GM19324 (cell line): ENCODE data around the gene MS4A4A.
"Not testable (repeated sequence)": the region's sequence is repeated elsewhere in the genome, so short reads cannot be mapped to it uniquely, and the experiment has no call there.

Experiments used
- ATAC-seq: cut with Tn5 transposase; IDR thresholded peaks from one replicate; pipeline ENCODE4 v1.9.1; 2021; ENCODE audit warnings: mild to moderate bottlenecking, moderate library complexity; ENCODE audit not compliant: unreplicated experiment, low FRiP score

The MS4A4A gene

DNA sequence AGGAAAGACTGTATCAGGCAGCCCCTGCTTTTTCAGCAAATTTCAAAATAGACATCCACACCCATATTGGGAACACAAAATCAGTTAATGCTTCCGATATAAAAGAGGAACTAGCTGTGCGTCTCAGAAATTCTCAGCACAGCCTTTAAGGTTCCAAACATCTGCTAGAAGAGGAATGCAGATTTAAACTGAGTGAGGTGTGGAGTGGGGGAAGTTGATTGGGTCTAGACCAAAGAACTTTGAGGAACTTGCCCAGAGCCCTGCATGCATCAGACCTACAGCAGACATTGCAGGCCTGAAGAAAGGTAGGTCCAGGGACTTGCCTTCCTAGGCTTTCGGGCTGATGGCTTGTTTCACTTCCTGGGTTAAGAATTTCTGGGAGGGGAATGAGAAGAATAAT, at the start of gene MS4A4A:
MS4A4A (plus strand) TSS at position 255 of the 400 bp plus-strand sequence; CDS start at position 265, 10 bp downstream.
- ATAC-seq, result no peak

DNA sequence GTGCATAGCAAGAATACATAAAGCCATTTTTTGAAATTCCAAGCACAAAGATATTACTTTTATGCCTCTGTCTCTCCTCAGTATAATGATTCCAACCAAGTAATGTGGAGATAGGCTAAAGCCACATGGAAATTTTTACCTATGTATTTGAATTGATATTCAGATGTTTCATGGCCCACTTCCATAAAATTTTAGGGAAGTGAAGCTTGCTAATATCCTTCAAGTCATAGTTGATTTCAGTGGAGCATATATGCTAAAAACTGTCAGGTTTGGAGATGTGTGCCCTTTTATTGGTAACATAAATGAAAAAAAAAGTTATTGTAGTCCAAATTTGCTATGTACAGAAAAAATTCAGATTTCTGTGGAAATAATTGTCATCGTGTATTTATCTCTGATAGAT, 49.8 kb upstream of the MS4A4A start:
- ATAC-seq, result no peak

DNA sequence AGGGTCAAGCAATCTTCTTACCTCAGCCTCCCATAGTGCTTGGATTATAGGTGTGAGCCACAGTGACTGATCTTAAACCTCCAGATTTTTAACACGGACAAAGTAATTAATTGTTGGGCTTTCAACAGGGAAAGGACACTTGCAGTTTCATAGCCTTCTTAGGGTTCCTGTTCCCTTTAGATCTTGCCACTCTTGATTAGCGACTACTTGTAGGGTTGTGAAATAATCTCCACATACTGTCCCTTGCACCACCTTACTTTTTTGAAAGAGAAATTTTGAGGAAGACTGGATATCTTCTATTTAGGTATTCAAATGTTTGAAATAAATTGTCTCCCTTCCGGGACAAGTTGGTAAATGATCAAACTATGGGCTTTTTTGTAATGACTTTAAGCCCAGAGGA, 45.1 kb upstream of the MS4A4A start:
- ATAC-seq, result no peak

DNA sequence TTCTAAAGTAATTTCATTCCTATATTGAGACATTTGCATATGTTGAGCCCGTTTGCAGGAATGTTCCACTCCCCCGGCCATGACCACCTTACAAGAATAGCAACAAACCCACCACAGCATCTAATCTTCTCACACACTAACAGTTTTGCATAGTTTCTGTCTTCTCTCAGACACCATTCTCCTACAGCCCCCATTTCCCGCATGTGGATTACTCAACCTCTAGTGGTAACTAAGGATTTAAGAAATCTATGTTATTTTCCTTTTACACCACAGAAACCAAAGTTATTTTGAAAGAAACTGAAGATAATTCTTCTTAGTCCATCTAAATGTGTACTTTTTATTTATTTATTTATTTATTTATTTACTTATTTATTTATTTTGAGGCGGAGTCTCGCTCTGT, 39.8 kb upstream of the MS4A4A start:
- no peak for ATAC-seq

GRCh38 chr11:60241786-60242185, 38.7 kb upstream of the MS4A4A start:
- ATAC-seq, result no peak

DNA sequence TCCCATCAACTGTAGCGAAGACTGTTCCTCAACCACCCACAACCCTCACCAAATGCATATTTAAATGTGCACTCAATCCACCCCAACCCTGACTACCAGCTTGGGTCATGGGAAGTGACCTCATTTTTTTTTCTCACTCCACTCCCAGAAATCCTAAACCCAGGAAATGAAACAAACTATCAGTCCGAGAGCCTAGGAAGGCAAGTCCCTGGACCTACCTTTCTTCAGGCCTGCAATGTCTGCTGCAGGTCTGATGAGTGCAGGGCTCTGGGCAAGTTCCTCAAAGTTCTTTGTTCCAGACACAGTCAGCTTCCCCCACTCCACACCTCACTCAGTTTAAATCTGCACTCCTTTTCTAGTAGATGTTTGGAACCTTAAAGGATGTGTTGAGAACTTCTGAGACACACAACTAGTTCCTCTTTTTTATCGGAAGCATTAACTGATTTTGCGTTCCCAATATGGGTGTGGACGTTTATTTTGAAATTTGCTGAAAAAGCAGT, 37.7 kb upstream of the MS4A4A start, which contains the start of gene MS4A4E:
MS4A4E (minus strand) TSS at position 398 of the 500 bp plus-strand sequence. CDS start 13,082 bp downstream, outside the sequence.
- ATAC-seq, result no peak

DNA sequence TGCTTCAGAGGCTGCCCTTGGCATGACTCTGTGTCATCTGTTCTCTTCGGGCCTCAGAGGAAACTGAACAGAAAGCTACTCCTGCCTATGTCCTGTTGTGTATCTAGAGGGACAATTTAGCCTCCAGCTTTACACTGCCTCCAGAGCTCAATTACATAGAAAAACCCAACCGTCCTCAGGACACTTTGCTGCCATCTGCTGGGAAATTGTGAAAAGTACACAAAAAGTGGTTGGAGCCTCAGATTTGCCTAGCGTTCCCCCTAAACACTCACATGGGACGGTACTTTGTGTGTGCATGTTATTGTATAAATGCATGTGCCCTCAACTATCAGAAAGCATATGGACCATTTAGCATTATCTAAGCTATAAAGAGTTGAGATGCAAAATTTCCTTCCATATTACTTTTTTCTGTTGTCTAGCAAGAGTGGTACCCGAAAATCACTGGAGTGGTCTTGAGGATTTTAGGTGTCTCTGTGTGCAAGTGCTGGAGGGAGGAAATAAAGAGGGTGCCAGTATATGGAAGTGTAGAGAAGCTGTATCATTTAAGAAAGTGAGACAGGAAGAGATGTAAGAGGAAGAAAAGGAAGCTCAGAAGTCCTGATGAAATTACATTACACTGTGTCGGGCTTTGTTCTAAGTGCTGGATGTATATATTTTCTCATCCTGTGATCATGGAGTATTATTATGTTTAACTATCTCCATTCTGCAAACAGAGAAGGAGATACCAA, 28.8 kb upstream of the MS4A4A start:
- ATAC-seq, result no peak

GRCh38 chr11:60252213-60253108, 28.0 kb upstream of the MS4A4A start:
- no peak for ATAC-seq

GRCh38 chr11:60257956-60258722, 22.3 kb upstream of the MS4A4A start:
- no peak for ATAC-seq

DNA sequence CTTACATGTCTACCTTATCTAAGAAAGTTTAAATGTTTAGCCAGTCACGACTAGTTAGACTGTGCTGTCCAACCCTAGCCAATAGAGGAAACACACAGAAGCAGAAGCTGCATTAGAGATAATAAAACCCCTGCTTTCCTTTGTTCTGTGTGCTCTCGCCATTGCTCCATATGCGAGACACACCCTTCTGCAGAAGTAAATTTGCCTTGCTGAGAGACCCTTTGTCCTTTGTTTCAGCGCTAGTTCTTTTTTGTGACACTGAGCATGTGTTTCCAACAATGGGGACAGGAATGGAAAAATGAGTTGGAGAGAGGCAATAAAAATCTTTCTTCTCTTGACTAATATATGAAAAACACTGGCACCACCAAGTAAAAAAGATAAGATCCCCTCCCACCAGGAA, 19.5 kb upstream of the MS4A4A start:
- ATAC-seq, result no peak

DNA sequence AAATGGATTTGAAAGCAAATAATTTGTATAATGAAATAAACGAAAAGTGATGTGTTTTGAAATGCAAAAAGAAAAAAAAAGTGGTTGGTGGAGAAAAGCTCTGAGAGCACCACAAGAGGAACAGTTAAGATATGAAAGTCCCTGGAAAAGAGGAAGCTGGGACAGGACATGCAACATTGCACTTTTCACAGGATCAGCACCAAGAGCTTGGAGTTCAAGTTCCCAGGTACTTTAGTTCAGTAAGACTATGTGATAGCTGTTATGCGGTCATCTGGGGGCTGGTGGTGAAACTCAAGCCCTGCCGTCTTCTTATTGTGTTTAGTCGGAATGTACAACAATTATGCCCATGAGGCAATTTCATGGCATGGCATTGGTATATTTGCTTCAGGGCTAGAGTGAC, 17.1 kb upstream of the MS4A4A start:
- no peak for ATAC-seq

DNA sequence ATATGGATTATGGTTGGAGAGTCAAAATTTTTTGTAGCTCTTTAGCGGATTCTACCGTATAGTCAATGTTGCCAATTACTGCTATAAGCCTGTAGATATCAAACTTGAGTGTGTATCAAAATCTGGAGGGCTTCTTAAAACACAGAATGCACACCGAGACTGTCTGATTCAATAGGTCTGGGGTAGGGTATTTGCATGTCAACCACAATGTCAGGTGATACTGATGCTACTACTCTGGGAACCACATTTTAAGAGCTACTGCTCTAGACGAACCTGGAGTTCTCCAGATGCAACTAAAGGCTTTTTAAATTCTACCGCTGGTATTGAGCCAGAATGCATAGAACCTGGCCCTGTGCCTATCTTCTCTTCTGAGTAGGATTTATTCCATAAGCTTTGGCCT, 15.8 kb upstream of the MS4A4A start:
- ATAC-seq, result no peak

DNA sequence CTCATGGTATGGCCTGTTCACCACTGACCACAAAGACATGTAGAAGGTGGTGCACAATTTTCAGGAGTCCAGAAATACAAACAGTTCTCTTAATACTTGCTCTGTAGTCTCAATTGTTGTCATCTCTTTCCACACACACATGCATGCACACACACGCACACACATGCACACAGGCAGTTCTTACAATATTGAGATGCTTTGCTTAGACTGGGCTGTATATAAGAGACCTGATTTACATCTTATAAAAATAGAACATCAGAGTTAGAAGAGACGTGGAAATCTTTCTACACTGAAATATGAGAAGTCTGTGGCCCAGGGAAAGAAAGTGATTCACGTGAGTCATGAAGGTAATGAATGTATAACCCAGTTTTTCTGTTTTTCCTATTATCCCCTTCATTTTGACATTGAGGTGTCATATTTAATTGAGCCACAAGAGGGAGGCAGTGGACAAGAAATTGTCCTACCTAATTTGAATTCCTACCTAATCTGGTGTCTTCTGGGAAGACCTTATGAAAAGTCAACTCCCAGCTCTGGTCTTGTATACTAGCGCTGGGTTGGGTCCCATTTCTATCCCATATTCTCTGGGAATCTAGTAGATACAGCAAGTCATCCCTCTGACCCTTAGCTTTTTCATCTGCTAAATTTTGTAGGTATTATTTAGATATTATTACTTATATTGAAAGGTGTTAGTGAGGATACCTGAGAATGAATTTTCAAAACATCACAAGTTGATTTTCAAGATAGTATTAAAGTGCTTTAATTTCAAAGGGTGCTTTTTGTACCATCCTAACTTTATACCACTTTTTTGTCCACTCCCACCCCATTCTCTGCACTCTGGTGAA, 14.9 kb upstream of the MS4A4A start:
- no peak for ATAC-seq

DNA sequence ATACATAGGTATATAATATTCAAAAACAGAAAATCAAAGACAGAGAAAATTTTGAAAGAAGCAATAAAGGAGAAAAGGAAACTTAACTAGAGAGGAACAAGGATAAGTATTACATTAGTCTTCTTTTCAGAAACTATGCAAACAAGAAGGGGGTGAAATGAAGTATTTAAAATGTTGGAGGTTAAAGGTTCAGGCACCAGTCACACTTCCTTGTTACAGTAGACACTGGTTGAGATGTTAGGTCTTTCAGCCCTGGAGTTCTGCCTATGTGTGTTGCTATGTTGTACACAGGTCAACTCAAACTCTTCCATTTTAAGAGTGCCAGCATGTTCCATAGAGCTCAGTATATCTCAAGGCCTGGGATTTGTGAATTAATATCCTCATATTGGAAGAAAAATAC, 6.0 kb upstream of the MS4A4A start:
- no peak for ATAC-seq

DNA sequence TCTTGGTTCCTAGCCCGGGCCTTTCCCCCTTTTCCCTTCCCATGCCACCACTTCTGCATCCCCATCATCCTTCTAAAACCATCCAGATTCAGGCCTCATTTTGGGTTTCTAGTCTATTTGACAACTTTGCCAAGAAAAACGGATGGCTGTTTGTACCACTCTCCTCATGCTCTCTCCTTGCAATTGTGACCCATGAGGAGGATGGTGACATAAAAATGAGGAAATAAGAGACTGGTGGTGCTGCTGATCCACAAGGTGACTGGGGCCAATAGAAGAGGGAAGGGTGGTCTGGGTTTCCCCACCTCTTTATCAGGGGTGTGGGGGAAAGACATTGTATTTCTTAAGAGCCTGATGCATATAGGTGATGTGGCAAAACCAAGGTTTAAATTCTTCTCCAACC, 1.0 kb downstream of the MS4A4A start:
- no peak for ATAC-seq

- no peak for ATAC-seq
Observed at GRCh38 chr11:60282286-60282685, 1.8 kb downstream of the MS4A4A start.

DNA sequence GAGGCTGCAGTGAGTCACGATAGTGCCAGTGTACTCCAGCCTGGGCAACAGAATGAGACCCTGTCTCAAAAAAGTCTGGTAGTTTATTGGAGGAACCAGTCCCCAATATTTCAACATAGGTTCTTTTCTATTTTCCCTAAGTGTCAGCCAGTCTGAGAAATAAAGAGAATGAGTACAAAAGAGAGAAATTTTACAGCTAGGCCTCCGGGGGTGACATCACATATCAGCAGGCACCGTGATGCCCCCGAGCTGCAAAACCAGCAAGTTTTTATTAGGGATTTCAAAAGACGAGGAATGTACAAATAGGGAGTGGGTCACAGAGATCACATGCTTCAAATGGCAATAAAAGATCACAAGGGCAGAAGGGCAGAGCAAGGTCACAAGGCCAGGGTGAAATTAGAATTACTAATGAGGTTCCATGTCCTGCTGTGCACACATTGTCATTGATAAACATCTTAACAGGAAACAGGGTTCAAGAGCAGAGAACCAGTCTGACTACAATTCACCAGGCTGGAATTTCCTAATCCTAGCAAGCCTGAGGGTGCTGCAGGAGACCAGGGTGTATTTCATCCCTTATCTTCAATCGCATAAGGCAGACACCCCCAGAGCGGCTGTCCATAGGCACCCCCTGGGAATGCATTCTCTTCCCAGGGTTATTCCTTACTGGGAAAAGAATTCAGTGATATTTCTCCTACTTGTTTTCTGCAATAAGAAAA, 5.1 kb downstream of the MS4A4A start:
- not testable (repeated sequence) for ATAC-seq

GRCh38 chr11:60288531-60288930, 8.1 kb downstream of the MS4A4A start:
- no peak for ATAC-seq

- ATAC-seq, result no peak
Observed at GRCh38 chr11:60292145-60292544, 11.7 kb downstream of the MS4A4A start.
